GM19395 (cell line): Measurements from ENCODE around the gene INPP4B.

Source experiments
- ATAC-seq: cut with Tn5 transposase; IDR thresholded peaks from one replicate; pipeline ENCODE4 v1.9.1; 2021; ENCODE audit warnings: mild to moderate bottlenecking, moderate library complexity; ENCODE audit not compliant: unreplicated experiment

The INPP4B gene

DNA sequence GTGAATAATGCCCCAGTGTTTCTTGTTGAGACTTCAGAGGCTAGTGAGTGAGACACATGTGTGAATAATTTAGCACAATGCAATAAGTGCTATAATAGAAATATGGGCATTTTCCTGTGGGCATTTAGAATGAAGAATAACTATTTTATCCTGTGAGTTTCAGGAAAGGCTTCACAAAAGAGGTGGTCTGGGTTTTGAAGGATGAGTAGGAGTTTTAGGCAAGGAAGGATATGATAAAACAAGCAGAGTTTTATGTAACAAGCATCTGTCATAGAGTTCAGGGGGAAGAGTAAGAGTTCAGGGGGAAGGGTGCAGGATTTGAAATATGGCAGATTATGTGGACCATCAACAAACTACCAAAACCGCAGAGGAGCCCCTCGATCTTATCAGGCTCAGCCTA, 529.2 kb downstream of the INPP4B start:
- no peak for ATAC-seq

DNA sequence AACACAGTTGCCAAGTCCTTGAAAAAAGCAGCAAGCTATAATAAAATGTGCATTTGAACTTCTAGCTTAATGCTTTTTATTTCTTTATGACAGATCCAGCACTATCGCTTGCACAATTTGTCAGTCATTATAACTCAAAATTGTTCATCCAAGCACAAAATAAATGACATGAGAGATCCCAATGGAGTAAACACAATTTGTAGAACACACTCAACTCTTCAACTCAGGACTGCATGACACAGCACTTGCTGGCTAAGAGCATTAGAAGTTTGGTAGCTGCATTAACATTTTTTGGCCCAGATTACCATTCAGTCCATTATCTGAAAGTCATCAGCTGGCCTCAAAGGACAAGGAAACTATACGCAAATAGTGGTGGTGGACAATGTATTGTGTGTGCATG, 530.1 kb downstream of the INPP4B start:
- no peak for ATAC-seq

DNA sequence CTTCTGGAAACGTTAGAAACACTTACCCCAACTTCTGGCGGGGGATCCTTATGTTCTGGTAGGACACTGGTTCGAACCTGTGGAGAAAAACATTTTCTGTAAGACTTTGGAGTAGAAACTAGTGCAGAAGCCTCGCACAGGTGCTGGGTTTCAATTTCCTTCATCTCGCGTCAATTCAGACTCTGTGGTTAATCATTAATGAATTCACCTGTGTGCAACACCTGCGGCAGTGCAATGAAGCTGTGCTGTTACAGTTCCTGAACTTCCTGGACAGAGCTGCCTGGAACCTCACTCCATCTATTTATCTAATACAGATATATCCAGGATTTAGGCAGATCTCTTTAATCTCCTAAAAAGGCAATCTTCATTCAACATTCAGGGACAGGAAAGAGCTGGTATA, 531.4 kb downstream of the INPP4B start:
- no peak for ATAC-seq

DNA sequence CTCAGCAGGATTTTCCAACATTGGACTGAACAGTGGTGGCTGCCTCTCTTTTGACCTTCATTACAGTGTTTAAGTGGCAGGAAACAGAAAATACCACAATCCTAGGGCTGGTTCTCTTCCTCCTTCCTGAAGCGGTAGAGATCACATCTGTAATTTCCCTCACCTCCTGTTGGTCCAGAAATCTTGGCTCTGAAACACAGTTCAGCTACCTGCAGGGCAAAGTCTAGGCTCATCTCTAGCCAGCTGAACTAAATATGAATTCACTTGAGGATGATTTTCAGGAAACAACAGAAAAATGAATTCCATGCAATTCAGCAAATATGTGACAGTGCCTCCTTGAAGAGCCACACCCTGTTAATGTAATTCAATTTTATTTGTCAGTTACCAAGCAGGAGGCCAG, 531.9 kb downstream of the INPP4B start:
- no peak for ATAC-seq

DNA sequence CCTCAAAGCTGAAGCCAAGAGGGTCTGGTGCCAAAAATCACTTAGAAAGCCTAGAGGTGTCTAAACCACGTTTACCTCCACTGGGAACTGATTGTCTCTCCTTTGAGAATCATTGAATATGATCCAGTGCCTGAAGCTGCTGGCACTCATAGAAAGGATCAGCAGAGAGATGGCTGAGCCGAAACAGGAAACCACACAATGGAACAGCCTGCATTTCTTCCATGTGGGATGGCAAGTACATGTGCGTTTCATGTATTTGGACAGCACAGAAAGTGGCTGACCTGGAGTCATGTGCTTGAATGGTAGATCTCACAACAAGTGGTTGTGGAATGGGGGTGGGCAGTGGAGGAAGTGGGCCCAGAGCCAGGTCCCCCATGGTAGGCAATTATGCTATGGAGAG, 533.7 kb downstream of the INPP4B start:
- no peak for ATAC-seq

DNA sequence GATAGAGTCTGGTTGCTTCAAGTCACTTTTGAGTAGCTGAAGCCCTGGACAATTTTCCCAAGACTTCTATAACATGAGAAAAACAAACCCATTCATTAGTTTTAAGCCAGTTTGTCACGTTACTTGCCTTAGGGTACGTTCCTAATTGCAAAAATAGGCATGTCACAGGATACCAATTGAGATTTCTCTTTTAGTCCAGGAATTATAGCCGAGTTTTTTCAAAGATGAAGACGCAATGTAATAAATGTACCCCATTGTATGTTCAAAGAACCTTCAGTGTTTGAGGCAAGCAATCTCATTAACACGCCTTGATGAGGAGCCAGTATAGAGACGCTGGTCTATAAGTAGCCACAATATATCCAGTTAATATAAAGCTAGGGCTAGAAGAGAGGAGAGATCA, 534.2 kb downstream of the INPP4B start:
- ATAC-seq: no peak

DNA sequence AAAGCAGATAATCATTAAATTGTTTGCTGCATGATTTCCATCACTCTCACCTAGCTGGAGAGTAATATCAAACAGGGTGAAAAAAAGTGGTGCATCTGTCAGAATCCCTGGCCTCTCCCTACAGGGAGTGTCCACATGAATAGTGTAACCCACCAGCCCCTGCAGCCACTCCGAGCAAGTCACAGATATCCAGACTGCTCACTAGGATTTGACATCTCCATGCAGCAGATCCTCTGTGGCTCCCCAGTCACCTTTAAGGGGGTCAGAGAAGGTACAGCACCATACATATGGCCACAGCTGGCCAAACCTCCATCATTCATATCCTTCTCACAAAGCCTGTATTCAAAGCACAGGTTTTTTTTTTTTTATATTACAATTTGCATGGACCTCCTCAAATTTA, 536.3 kb downstream of the INPP4B start:
- ATAC-seq: no peak

DNA sequence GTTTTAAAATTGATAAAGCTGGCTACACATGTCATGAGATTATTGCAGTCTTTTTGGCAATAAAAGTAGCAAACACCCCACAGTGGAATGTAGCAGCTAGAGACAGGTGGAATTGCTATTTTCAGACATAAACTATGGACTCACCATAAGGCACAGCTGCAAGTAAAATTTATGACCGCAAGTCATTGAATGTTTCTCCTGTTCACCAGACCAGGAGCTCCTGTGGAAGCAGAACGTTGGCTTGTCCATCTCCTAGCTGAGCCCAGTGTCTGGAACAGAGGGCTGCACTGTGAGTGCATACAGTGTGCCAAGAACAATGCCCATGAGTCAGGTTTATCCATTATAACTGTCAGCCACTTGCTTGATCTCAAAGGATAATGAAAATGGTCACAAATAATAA, 538.2 kb downstream of the INPP4B start:
- ATAC-seq: no peak

DNA sequence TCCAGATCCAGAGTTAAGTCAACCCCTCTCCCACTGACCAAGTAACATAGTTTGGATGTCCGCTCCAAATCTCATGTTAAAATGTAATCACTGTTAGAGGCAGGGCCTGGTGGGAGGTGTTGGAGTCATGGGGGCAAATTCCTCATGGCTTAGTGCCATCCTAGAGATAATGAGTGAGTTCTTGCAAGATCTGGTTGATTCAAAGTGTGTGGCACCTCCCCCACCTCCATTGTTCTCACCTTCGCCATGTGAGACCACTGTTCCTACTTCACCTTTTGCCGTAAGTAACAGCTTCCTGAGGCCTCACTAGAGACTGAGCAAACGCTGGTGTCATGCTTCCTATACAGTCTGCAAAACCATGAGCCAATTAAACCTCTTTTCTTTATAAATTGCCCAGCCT, 548.8 kb downstream of the INPP4B start:
- ATAC-seq: no peak

DNA sequence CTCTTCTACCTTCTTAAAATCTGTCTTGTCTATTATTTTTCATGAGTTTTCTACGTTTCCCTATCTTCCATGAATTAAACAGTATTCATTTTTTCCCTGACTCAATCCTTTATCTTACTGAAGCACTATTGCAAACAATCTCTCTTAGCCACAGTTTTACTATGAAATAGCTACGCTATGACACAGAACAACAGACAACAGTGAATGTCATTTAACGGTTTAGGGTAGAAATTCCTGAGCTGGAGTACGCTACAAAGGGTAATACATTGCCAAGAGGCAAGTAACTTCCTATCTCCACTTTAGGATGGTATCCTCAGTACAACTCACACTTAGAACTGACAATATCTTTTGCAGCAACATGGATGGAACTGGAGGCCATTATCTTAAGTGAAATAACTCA, 552.6 kb downstream of the INPP4B start:
- ATAC-seq: no peak

DNA sequence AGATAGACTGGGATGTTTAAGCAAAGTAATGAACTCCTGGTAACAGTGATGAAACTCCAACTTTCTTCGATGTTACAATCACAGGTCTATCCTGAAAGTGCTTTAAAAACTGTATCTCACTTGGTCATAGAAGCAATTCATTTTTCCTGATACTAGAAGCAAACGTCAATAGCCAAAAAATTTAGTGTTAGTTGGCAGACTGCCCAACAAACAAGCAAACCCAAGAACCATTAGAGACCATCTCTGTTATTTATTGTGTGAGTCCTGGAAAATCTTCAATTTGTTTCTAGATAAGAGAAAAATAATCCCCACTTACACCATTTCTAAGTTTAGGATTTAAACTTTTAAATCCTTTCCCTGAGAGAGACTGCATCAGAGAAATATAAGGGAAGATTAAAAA, 553.9 kb downstream of the INPP4B start:
- no peak for ATAC-seq

DNA sequence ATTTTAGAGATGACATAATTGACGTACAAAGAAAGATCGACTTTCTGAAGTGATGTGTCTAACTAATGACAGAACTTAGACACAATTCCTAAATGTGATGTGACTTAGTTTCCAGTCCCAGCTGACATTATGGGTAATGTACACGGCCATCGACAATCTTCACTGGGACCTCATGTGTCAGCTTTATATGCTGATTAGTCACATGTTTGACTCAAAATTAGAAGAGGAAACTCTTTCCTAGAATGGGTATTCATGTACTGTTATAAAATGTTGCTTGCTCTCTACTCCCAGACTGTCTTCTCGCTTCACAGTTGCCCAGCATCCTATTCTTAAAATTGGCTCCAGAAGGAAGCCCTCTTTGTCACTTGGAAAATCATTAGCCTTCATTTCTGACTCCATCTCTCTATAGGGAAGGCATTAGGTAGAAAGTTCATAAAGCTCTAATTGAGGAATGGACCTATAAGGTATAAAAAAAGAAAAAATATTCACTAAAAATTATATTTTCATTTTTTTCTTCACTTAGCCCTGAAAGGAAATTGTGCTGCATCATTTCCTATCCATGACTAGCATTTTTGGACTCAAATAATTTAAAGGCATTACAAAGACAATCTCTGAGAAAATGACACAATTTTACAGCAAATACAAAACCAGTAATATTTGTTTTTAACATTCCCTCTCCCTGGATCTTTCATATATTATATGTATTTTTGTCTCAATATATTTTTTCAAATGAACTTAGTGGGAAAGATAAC, 554.6 kb downstream of the INPP4B start:
- ATAC-seq: no peak

DNA sequence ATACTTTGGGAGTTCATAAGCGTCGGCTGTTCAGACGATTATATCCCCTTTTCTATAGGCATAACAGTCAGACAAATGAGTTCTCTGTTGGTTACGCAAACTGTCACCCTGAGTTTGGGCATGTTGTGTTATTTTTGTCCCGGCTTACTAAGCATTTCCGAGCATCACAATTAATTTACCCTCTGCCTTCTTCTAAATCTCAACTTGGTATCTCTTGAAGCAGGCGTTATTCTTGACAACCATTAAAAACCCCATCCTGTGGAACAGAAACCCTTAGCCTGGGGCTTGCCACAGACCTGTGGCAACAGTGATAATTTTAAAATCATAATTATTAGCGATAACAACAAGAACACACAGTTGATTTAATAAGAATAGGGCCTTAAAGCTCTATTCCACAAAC, 558.7 kb downstream of the INPP4B start:
- ATAC-seq: no peak

DNA sequence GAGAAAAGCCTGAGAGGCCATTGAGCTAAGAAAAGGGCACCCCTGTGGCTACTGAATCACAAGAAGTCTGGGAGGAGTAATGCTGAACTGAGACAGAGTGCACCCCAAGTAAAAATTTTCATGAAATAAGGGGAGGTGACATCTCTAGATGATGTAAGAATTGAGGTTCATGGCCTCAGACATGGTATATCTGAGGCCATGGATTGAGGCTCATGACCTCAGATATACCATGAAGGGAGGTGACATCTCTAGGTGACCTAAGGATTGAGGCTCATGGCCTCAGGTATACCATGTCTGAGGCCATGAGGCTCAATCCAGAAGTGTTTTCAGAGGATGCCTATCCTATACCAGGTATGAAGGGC, 560.9 kb downstream of the INPP4B start:
- ATAC-seq: no peak

DNA sequence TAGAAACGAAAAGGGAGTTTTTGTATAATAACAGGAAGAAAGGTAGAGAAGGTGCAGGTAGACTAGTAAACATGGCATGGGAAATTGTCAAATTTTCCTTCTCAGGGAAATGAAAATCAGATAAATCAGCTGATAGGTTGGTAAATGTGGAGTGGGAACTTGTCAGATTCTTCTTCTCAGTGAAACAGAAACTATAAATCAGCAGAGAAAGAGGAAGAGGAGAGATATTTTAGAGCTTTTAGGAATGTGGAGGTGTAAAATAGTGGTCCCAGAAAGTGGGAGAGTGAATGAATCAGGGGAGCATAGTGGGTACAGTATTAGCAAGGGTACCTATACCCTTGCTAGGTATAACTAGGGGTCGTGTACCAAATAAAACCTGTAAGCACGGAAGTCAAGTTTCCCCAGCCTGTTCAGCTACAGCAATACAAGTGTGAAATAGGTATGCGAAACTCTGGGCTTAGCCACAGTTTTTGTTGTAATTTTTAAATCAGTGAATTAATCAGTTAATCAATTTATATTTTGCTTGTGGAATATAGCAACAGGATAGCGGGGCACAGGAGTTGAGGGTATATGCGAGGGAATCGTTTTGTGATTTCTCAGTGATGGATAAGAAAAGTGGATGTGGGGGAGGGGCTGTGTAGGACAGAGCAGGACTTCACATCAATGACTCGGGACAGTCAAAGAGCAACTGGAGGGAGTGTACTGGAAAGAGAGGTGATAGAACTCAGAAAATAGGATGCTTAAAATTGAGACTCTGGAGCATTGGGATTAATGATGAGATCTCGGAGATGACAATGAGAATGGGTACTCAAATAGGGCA, 561.5 kb downstream of the INPP4B start:
- no peak for ATAC-seq

DNA sequence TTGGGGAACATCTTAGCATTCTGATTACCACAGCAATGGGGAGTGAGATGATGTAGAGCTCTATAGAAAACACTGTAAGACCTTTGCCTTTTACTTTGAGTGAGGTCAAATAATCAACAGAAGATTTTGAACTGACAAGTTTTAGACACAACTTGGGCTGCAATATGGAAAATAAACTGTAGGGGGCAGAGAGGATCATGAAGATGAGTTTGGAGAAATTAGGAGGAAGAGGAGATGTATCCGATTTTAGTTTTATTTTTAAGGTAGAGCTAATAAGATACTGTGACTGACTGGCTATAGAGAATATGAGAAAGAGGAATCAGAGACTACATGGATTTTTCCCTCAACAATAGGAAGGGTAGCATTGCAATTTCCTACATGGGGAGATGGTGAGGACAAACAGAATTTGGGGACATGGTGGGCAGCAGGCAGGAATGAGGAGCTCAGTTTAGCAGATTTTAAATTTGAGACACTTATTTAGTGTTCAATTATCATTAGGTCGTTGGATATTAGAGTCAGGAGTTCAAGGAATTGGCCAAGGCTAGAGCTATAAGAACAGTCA, 563.1 kb downstream of the INPP4B start:
- no peak for ATAC-seq

DNA sequence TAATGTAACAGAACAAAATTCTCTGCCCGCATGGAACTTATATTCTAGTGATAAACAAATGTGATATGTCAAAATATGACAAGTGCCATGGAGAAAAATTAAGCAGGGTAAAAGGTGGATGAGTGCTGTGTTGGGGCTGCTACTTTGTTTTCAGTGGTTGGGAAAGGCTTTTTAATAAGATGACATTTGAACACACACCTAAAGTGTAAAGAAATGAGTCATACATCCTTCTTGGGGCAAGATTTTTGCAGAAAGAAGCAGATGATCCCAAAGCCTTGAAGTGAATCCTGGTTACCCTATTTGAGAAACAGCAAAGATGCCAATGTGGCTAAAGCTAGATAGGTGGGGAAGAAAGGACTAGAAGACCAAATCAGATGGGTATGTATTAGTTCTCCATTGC, 564.1 kb downstream of the INPP4B start:
- ATAC-seq: no peak

DNA sequence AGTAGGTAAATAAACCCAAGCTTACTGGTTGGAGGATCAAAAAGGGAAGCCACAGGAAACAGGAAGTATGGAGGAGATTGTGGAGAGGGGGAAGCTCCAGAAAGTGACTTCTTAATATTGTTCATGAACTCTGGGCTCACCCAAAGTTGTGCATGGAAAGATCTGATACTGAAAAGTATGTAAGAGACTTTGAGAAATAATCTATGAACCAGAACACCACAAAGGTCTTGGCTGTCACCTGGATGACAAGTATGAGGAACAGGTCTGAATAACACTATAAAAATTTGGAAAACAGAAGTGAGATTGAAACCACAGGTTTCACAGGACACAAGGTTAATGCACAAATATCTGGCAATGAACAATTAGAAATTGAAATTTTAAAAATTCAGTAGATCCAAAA, 567.4 kb downstream of the INPP4B start:
- no peak for ATAC-seq

DNA sequence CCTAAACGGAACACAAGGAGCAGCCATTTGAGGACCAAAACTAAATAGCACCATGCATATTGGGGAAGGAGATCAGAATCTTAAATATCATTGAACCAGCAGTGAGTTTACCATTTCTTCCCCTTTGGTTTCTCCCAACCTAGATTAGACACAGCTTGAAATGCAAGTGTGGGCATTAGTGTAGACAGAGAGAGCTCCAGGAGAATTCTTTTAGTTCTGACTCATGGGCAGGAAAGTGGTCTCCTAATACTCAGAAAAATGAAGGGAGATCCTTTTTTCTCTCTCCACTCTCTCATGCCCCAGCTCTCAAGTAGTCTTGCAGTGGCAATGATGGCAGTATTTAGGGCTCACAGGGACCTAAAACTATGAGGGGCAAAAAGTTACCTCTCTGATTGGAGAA, 567.9 kb downstream of the INPP4B start:
- ATAC-seq: no peak

DNA sequence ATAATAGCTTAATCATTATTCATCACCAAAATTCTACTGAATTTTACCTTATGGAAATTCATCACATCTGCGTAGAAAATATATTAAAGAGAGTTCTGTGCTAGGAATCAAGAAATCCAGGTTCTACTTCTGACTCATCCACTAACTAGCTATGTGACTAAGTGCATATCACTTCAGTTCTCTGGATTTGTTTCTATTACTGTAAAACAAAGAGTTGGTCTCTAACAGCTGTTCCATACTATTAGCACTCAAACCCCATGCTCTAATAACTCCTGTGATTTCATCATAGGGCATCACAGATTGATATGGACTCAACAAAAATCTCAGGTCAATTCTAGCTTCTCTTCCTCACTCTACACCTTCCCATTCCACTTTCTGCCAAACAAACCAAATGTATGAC, 572.0 kb downstream of the INPP4B start:
- no peak for ATAC-seq

DNA sequence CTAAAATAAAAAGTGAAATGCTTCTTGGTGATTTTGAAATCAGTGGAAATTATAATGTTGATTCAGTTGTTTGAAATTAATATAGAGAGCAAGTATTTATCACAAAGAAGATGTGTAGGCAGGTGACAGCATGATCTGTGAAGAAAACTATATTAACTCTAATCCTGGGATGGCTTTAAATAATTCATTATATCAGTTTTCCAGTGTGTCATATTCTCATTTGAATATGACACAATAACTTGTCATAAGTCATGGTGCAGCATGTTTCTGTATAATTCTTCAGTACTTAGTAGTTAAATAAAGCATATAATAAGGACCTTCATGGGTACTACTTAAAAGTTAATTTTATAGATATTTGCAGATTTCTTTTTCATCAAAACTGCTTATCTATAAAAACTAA, 573.6 kb downstream of the INPP4B start:
- no peak for ATAC-seq

DNA sequence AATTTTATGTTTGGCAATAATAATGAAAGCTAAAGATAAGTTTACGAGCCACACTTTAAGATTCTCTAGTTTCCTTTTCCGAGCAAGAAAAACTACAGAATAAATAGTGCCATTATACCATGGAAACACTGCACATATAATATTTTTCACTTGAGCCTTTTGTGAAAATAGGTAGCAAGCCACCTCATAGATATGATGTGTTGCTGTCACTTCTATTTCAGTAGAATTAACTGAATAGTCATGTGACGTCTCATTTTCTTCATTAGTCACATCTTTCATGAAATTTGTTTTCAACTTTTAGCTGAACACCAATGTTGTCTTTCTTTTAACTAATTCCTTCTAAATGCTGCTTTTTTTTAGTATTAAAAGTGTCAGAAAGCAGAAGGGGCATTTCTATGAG, 574.3 kb downstream of the INPP4B start:
- no peak for ATAC-seq
